GM18526 (cell line): Measurements from ENCODE around the gene RASSF5.

Source experiments
- POLR2A ChIP-seq: IDR thresholded peaks from 3 replicates; pipeline ENCODE4 v1.6.1; 2011; ENCODE audit not compliant: insufficient read length; ENCODE audit errors: extremely low read depth

The RASSF5 gene

DNA sequence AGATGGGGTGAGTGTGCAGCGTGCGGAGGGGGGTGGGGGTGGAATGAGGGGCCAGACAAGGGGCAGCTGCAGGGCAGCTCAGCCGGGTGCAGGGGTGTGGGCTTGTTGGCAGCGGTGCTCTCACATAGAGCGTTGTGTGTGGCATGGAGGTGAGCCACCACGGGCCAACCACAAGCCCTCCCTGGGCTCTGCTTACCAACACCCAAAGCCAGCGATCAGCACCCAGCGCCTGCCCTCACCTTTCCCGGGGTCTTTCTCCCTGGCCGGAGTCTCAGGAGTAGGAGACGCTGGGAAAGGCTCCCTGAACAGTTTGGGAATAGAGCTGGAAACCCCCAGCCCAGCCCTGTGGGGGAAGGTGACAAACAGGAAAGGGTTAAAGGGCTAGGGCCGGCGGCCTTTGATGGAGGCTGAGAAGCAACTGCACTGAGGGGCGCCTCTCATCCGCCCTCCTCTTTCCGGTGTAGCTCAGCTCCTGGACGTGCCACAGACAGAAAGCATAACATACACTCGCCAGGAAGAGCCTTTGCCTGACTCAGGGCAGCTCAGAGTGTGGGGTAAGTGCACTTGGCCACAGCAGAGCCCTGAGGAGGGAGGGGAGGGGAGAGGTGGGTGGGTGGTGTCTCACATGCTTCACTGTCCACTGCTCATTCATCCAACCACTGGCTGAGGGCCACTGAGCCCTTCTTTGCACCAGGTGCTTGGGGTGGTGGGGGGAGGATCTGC lies 36.5 kb upstream of the RASSF5 start:
- TF ChIP-seq POLR2A = peak; percentile 59

GRCh38 chr1:206471415-206471801 lies 35.9 kb upstream of the RASSF5 start:
- peak; percentile 14 for TF ChIP-seq POLR2A

- no peak for TF ChIP-seq POLR2A
These were observed 35.3 kb upstream of the RASSF5 start for GRCh38 chr1:206472024-206472423.

DNA sequence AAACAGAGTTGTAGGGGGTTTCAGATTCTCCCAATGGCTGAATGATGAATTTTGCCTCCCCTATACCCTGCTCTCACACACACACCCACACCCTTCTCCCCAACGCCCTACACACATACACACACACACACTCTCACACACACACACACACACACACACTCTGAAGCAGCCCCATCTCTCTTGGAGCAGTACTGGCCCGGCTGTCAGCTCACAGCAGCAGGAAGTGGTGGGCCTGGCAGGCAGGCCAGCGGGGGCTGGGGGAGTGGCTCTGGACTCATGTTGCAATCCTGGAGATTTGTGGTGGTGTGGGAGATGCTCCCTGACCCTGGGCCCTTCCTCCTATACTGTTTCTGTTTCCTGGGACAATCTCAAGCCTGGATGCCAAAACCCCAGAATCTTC lies 34.9 kb upstream of the RASSF5 start:
- no peak for TF ChIP-seq POLR2A

GRCh38 chr1:206472886-206473285 lies 34.4 kb upstream of the RASSF5 start:
- TF ChIP-seq POLR2A = no peak

- no peak for TF ChIP-seq POLR2A
These were observed 31.3 kb upstream of the RASSF5 start for GRCh38 chr1:206476058-206476457.

GRCh38 chr1:206476591-206476990 lies 30.7 kb upstream of the RASSF5 start:
- TF ChIP-seq POLR2A = no peak

- no peak for TF ChIP-seq POLR2A
These were observed 30.2 kb upstream of the RASSF5 start for GRCh38 chr1:206477110-206477509.

DNA sequence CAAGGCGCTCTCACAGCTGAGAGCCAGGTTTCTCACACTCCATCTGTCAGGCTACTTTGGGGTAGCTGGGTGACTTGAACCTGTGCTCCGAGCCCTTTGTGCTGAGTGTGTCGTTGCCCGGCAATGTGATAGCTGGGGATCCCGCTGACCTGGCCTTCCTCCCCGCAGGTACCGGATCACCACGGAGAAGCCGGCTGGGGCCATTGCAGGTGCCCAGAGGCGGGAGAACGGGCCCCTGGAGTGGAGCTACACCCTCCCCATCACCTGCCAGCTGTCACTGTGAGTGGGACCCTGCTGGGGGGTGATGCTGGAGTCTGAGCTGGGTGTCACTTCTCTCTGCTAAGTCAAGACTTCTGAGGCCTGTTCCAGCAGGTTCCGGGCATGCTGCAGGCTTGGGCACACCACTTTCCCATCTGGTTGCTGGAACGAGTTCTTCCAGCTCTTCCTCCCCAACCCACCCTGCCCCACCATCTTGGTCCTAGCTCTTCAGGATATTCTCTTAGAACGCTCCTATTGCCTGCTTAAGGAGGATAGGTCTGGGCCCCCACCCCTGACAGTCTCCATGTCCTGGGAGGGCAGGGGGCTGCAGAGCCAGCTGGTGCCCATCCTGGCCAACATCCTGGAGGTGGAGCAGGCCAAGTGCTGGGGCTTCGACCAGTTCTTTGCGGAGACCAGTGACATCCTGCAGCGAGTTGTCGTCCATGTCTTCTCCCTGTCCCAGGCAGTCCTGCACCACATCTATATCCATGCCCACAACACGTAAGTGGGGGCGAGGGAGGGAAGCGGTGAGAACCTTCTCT lies 29.6 kb upstream of the RASSF5 start:
- TF ChIP-seq POLR2A = no peak

- TF ChIP-seq POLR2A = no peak
These were observed 28.6 kb upstream of the RASSF5 start for GRCh38 chr1:206478746-206479145.

GRCh38 chr1:206479183-206480125 lies 27.9 kb upstream of the RASSF5 start:
- no peak for TF ChIP-seq POLR2A

GRCh38 chr1:206480211-206480610 lies 27.1 kb upstream of the RASSF5 start:
- no peak for TF ChIP-seq POLR2A

GRCh38 chr1:206482611-206483010 lies 24.7 kb upstream of the RASSF5 start:
- TF ChIP-seq POLR2A = no peak

- no peak for TF ChIP-seq POLR2A
These were observed 22.4 kb upstream of the RASSF5 start for GRCh38 chr1:206484901-206485300.

DNA sequence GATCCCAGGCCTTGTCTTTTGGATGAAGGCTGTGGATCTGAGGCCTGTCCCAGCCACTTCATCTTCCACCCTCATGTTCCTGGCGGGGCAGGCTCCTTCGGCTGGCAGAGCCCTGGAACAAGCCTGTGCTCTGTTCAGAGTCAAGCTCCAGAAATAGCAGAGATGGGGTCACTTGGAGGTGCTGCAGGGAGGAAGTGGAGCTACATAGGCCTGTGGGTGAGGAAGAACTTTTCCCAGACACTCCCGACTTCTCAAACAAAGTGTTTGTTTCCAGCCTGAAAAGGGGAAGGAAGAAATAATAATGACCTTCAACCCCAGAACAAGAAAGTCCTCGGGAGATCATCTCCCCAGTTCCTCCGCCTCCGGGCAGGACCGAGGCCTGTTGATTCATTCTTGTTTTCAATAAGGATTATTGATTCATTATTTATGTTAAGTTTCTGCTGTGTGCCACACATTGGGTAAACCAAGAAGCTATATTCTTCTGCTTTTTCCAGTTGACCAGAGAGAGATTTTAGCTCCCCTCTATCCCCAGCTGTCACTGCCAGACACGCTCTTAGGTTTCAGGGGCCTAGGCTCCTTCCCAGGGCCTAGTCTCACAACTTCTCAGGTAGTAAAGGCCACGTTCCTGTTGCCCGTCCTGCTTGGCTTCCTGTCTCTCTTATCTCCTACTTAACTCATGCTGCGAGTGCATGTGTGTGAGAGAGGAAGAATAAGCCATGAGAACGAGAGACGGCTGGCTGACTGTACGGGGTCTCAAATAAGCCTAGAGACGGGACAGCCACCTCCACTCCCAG lies 20.1 kb upstream of the RASSF5 start:
- no peak for TF ChIP-seq POLR2A
